A549 (cell line): ENCODE measurements around the gene SLC16A12. TPM values are rescaled to one million over a fixed set of nuclear protein-coding genes. Genes with fewer than 3 reads are reported as not detected.

Experiments
- ATAC-seq, 2 experiments: fragments of 200-7000 bp in 1 of 2; fragments of >200 bp in 1 of 2; cut with Nextera tagmentation in 1 of 2; cut with Tn5 transposase in 1 of 2; 3 replicates each; pipeline versions ENCODE4 v1.8.0 to v1.9.1; 2018 to 2020; ENCODE audit warnings: mild to moderate bottlenecking in 1 of 2, moderate library complexity in 1 of 2
- CTCF ChIA-PET: fragments of 300-600 bp; sonication (Branson Sonifier 250); formaldehyde crosslinking; extraction: SDS; loops from one replicate; lab custom pipeline; 2021; ENCODE audit warnings: antibody characterized with exemption, inconsistent platforms; lab: Yijun Ruan, JAX
- POLR2A ChIA-PET: fragments of 350-600 bp; formaldehyde crosslinking; extraction: SDS; loops from one replicate; lab custom pipeline; 2021; ENCODE audit warnings: antibody characterized with exemption, inconsistent platforms; lab: Yijun Ruan, JAX
- DNase-seq, 2 experiments: peaks; one replicate each; pipeline versions ENCODE4 v3.0.0 to v3.0.0-alpha.2; 2011 to 2016; ENCODE audit warnings: low read depth in 1 of 2, low spot score in 1 of 2
- FAIRE-seq: peaks from 2 replicates; lab custom pipeline; 2011; peaks lifted over from hg19 to GRCh38; lab: Jason Lieb, UNC
- H3K27ac ChIP-seq, 2 experiments: fragments of >200 bp; sonication (Bioruptor Twin); formaldehyde crosslinking; 3 replicates each; pipeline ENCODE4 v1.5.1; 2016 to 2017
- H3K4me1 ChIP-seq: fragments of >200 bp; sonication (Bioruptor Twin); formaldehyde crosslinking; 3 replicates; pipeline ENCODE4 v1.6.1; 2016
- H3K4me2 ChIP-seq: fragments of >200 bp; sonication (Bioruptor Twin); formaldehyde crosslinking; 3 replicates; pipeline ENCODE4 v1.6.1; 2016
- H3K4me3 ChIP-seq: fragments of >200 bp; sonication (Bioruptor Twin); formaldehyde crosslinking; 3 replicates; pipeline ENCODE4 v1.5.1; 2016
- H3K9me3 ChIP-seq: fragments of >200 bp; sonication (Bioruptor Twin); formaldehyde crosslinking; 3 replicates; pipeline ENCODE4 v1.6.1; 2016
- CBX2 ChIP-seq: fragments of 200-600 bp; sonication (generic); IDR thresholded peaks from 2 replicates; pipeline ENCODE4 v1.6.1; 2016; ENCODE audit warnings: low read depth, mild to moderate bottlenecking, borderline replicate concordance
- CBX8 ChIP-seq: fragments of 200-600 bp; sonication (generic); IDR thresholded peaks from 2 replicates; pipeline ENCODE4 v1.6.1; 2016
- CEBPB ChIP-seq, 2 experiments: fragments of >200 bp in 1 of 2; sonication (Bioruptor Twin) in 1 of 2; formaldehyde crosslinking in 1 of 2; IDR thresholded peaks; 2 replicates each; pipeline ENCODE4 v1.6.1; 2012 to 2016
- CHD2 ChIP-seq: fragments of 150-350 bp; IDR thresholded peaks from 2 replicates; pipeline ENCODE4 v1.6.1; 2014; ENCODE audit warnings: low read length; ENCODE audit not compliant: partially characterized antibody
- ESRRA ChIP-seq: fragments of 150-350 bp; IDR thresholded peaks from 2 replicates; pipeline ENCODE4 v1.6.1; 2014; ENCODE audit warnings: mild to moderate bottlenecking, low read length, borderline replicate concordance
- FOSB ChIP-seq: fragments of 250-450 bp; sonication (Bioruptor Pico); IDR thresholded peaks from 2 replicates; pipeline ENCODE4 v1.5.0; 2020; ENCODE audit warnings: mild to moderate bottlenecking, moderate library complexity
- GATA3 ChIP-seq: IDR thresholded peaks from 2 replicates; pipeline ENCODE4 v1.6.1; 2012; ENCODE audit warnings: borderline replicate concordance
- HDAC2 ChIP-seq: fragments of 200-600 bp; sonication (generic); IDR thresholded peaks from 2 replicates; pipeline ENCODE4 v1.6.1; 2016
- HEYL ChIP-seq: fragments of 250-450 bp; sonication (Bioruptor Pico); IDR thresholded peaks from 2 replicates; pipeline ENCODE4 v1.8.0; 2021; ENCODE audit warnings: mild to moderate bottlenecking, moderate library complexity
- HOXB13 ChIP-seq: fragments of 250-450 bp; sonication (Bioruptor Pico); IDR thresholded peaks from 2 replicates; pipeline ENCODE4 v1.5.0; 2020; ENCODE audit warnings: low read depth, mild to moderate bottlenecking, moderate library complexity
- HOXB5 ChIP-seq: fragments of 250-450 bp; sonication (Bioruptor Pico); IDR thresholded peaks from 2 replicates; pipeline ENCODE4 v1.5.0; 2020; ENCODE audit warnings: mild to moderate bottlenecking, moderate library complexity
- KDM5A ChIP-seq: fragments of 200-600 bp; sonication (generic); IDR thresholded peaks from 2 replicates; pipeline ENCODE4 v1.6.1; 2016; ENCODE audit warnings: antibody characterized with exemption, mild to moderate bottlenecking
- NR3C1 ChIP-seq: fragments of >200 bp; sonication (Bioruptor Twin); formaldehyde crosslinking; IDR thresholded peaks from 3 replicates; pipeline ENCODE4 v1.6.1; 2017
- RNF2 ChIP-seq: fragments of 200-600 bp; sonication (generic); IDR thresholded peaks from 2 replicates; pipeline ENCODE4 v1.6.1; 2016; ENCODE audit warnings: low read depth, mild to moderate bottlenecking, antibody characterized with exemption, moderate library complexity, borderline replicate concordance
- SMC3 ChIP-seq: fragments of >200 bp; sonication (Bioruptor Twin); formaldehyde crosslinking; IDR thresholded peaks from 3 replicates; pipeline ENCODE4 v1.6.1; 2018; ENCODE audit warnings: inconsistent platforms
- SREBF2 ChIP-seq: fragments of 450-650 bp; IDR thresholded peaks from 2 replicates; pipeline ENCODE4 v1.6.1; 2014; ENCODE audit warnings: mild to moderate bottlenecking, moderate library complexity
- ZFP36 ChIP-seq: fragments of 450-650 bp; IDR thresholded peaks from 2 replicates; pipeline ENCODE4 v1.6.1; 2014; ENCODE audit warnings: borderline replicate concordance; ENCODE audit not compliant: partially characterized antibody
- ZNF302 ChIP-seq: fragments of 250-450 bp; sonication (Bioruptor Pico); IDR thresholded peaks from 2 replicates; pipeline ENCODE4 v1.9.0; 2021; ENCODE audit warnings: inconsistent platforms, mild to moderate bottlenecking, moderate library complexity
- WGBS: methylation state at CpG from one replicate; pipeline ENCODE4 v1.1.6; 2017; ENCODE audit errors: missing lambda C conversion rate; 5-methylcytosine and 5-hydroxymethylcytosine counted together
- polyA plus RNA-seq, 4 experiments: library from polyadenylated mRNA; depleted of rRNA in 3 of 4; stranded (reverse); fragments of >200 nt; fragmentation: RNase III in 1 of 4; extraction: RNeasy Plus Mini Kit Qiagen cat#74134 plus additional on column Dnase treatment in 1 of 4; gene quantifications; 2 replicates in 3 of 4; 3 replicates in 1 of 4; pipeline ENCODE4 v1.2.3, GENCODE V29; 2011 to 2017
- TF ChIP-seq, protein P1 (sequence below): fragments of 250-450 bp; sonication (Bioruptor Pico); IDR thresholded peaks from 2 replicates; pipeline ENCODE4 v1.5.0; 2020; ENCODE audit warnings: low read depth, mild to moderate bottlenecking, moderate library complexity
- TF ChIP-seq, protein P2 (sequence below): fragments of >200 bp; sonication (Bioruptor Twin); formaldehyde crosslinking; IDR thresholded peaks from 3 replicates; pipeline ENCODE4 v1.6.1; 2016
- TF ChIP-seq, protein P3 (sequence below): fragments of >200 bp; sonication (Bioruptor Twin); formaldehyde crosslinking; IDR thresholded peaks from 2 replicates; pipeline ENCODE4 v1.6.1; 2016
- TF ChIP-seq, protein P4 (sequence below): fragments of 150-350 bp; IDR thresholded peaks from 2 replicates; pipeline ENCODE4 v1.6.1; 2014; ENCODE audit warnings: low read depth, mild to moderate bottlenecking, low read length
- TF ChIP-seq, protein P5 (sequence below): IDR thresholded peaks from 2 replicates; pipeline ENCODE4 v1.6.1; 2012
- TF ChIP-seq, protein P6 (sequence below): fragments of 200-600 bp; sonication (generic); IDR thresholded peaks from 2 replicates; pipeline ENCODE4 v1.6.1; 2016; ENCODE audit warnings: antibody characterized with exemption, mild to moderate bottlenecking, moderate library complexity
- TF ChIP-seq, protein P7 (sequence below): IDR thresholded peaks from 2 replicates; pipeline ENCODE4 v1.6.1; 2012; ENCODE audit warnings: low read depth, borderline replicate concordance

Gene SLC16A12
- polyA plus RNA-seq, 2 of the 4 experiments (the other 2 are of a cell fraction), result 0.14 to 0.19 TPM

DNA sequence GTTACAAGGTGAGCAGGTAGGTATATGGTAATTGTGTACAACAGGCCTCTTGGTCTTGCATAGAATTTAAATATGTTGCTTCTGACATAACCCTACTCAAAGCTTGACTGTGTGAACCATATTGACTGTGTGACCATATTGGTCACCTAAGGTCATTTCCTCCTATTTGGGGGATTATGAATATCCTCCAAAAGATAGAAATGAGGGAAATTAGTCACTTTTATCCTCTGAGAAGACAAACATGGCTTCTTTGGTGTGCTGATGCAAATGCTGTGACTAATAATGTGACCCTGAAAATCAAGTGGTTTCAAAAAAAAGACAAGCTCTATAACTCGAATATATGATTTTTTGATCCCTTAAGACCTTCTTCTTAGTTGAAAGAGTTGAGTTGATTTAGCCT lies 93.1 kb downstream of the SLC16A12 start:
- no peak overlapping the region for H3K4me3 ChIP-seq
- FAIRE-seq, result no peak
- H3K4me1 ChIP-seq, result no peaks in the 10 kb centered on the region
- no peak overlapping the region for H3K4me2 ChIP-seq
- CTCF ChIA-PET, result no interaction called here
- H3K27ac ChIP-seq, result no peak overlapping the region
- POLR2A ChIA-PET, result no interaction called here
- TF ChIP-seq CBX8 (no peak), GATA3 (no peak), NR3C1 (no peak), ZNF302 (no peak), HOXB5 (CRISPR knock-in tag) (no peak)
- TF ChIP-seq, protein P1, sequence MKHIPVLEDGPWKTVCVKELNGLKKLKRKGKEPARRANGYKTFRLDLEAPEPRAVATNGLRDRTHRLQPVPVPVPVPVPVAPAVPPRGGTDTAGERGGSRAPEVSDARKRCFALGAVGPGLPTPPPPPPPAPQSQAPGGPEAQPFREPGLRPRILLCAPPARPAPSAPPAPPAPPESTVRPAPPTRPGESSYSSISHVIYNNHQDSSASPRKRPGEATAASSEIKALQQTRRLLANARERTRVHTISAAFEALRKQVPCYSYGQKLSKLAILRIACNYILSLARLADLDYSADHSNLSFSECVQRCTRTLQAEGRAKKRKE, result no peak
- TF ChIP-seq, protein P2, sequence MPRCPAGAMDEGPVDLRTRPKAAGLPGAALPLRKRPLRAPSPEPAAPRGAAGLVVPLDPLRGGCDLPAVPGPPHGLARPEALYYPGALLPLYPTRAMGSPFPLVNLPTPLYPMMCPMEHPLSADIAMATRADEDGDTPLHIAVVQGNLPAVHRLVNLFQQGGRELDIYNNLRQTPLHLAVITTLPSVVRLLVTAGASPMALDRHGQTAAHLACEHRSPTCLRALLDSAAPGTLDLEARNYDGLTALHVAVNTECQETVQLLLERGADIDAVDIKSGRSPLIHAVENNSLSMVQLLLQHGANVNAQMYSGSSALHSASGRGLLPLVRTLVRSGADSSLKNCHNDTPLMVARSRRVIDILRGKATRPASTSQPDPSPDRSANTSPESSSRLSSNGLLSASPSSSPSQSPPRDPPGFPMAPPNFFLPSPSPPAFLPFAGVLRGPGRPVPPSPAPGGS, result no peak
- TF ChIP-seq, protein P3, sequence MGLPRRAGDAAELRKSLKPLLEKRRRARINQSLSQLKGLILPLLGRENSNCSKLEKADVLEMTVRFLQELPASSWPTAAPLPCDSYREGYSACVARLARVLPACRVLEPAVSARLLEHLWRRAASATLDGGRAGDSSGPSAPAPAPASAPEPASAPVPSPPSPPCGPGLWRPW, result no peak
- TF ChIP-seq, protein P4, sequence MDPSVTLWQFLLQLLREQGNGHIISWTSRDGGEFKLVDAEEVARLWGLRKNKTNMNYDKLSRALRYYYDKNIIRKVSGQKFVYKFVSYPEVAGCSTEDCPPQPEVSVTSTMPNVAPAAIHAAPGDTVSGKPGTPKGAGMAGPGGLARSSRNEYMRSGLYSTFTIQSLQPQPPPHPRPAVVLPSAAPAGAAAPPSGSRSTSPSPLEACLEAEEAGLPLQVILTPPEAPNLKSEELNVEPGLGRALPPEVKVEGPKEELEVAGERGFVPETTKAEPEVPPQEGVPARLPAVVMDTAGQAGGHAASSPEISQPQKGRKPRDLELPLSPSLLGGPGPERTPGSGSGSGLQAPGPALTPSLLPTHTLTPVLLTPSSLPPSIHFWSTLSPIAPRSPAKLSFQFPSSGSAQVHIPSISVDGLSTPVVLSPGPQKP, result no peak
- TF ChIP-seq, protein P5, sequence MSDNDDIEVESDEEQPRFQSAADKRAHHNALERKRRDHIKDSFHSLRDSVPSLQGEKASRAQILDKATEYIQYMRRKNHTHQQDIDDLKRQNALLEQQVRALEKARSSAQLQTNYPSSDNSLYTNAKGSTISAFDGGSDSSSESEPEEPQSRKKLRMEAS, result no peak
- ATAC-seq, result no peak
- H3K9me3 ChIP-seq, result peaks cover 3% of the 10 kb centered on the region; the same call in 1 of the 3 replicates
- DNase-seq, result no peak
- 7% methylated on average over 1 of the region's 1 CpG for WGBS

DNA sequence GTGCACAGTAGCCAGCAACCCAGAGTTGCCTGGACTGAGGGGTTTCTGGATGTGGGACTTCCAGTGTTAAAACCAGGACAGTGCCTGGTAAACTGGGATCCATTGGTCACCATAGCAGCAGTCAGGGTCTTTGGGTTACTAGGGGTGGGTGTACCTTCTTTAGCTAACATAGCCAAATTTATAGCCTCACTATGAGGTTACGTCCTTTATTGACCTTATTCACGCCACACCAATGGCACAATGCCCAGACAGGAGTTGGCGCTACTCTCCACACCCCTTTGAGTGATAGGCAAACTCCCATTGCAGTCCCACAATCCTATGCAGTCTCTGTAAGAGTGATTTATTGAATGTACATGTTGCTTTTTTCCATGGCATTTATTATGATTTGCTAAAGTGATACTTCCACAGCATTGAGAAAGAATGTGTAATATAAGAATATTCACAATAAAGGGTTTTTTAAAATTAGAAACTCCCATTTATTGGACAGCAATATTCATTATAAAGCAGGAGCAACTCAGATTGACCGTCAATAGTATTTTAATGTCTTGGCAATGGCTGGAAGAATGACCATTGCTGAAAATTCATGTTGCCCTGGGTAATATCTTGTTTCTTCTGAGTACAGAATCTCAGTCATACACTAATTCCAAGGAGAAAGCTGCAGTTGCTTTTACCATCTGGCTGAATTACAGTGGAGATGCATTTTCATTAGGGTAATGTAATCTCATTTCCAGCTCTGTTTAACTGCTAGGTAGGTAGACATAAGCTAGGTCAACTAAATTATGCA lies 95.0 kb downstream of the SLC16A12 start:
- FAIRE-seq (no peak), ATAC-seq (no peak), DNase-seq (no peak)
- Histone ChIP-seq H3K4me3 (no peak overlapping the region), H3K4me2 (no peak overlapping the region), H3K27ac (no peak overlapping the region), H3K4me1 (no peaks in the 10 kb centered on the region), H3K9me3 (no peaks in the 10 kb centered on the region)
- POLR2A ChIA-PET, result no interaction called here
- CTCF ChIA-PET, result interaction anchor here (1.0 kb wide), 1 partner anchor 13 kb away, joined by 5 read pairs; no protein-coding TSS in a partner anchor
- 60% methylated on average over 4 of the region's 4 CpGs for WGBS
- TF ChIP-seq KDM5A, result no peak
- TF ChIP-seq, protein P3, result no peak
- no peak for TF ChIP-seq RNF2
- no peak for TF ChIP-seq HEYL
- TF ChIP-seq, protein P2, result no peak
- TF ChIP-seq, protein P6, sequence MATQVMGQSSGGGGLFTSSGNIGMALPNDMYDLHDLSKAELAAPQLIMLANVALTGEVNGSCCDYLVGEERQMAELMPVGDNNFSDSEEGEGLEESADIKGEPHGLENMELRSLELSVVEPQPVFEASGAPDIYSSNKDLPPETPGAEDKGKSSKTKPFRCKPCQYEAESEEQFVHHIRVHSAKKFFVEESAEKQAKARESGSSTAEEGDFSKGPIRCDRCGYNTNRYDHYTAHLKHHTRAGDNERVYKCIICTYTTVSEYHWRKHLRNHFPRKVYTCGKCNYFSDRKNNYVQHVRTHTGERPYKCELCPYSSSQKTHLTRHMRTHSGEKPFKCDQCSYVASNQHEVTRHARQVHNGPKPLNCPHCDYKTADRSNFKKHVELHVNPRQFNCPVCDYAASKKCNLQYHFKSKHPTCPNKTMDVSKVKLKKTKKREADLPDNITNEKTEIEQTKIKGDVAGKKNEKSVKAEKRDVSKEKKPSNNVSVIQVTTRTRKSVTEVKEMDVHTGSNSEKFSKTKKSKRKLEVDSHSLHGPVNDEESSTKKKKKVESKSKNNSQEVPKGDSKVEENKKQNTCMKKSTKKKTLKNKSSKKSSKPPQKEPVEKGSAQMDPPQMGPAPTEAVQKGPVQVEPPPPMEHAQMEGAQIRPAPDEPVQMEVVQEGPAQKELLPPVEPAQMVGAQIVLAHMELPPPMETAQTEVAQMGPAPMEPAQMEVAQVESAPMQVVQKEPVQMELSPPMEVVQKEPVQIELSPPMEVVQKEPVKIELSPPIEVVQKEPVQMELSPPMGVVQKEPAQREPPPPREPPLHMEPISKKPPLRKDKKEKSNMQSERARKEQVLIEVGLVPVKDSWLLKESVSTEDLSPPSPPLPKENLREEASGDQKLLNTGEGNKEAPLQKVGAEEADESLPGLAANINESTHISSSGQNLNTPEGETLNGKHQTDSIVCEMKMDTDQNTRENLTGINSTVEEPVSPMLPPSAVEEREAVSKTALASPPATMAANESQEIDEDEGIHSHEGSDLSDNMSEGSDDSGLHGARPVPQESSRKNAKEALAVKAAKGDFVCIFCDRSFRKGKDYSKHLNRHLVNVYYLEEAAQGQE, result no peak
- TF ChIP-seq, protein P5, result no peak
- no peak for TF ChIP-seq ZFP36
- no peak for TF ChIP-seq CHD2
- no peak for TF ChIP-seq ESRRA
- TF ChIP-seq SREBF2, result no peak
- TF ChIP-seq CEBPB (IDR thresholded peaks at IDR 0.05), result no peak
- TF ChIP-seq FOSB (CRISPR knock-in tag), result no peak
- no peak for TF ChIP-seq SMC3
- TF ChIP-seq HOXB13, result no peak
- TF ChIP-seq, protein P7, sequence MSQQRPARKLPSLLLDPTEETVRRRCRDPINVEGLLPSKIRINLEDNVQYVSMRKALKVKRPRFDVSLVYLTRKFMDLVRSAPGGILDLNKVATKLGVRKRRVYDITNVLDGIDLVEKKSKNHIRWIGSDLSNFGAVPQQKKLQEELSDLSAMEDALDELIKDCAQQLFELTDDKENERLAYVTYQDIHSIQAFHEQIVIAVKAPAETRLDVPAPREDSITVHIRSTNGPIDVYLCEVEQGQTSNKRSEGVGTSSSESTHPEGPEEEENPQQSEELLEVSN, result no peak
- TF ChIP-seq HDAC2, result no peak
- no peak for TF ChIP-seq CBX2
